HG02938 (cell line): ENCODE results near the gene RASSF8.

Experiments
- ATAC-seq: cut with Tn5 transposase; IDR thresholded peaks from one replicate; pipeline ENCODE4 v1.9.1; 2021; ENCODE audit warnings: mild to moderate bottlenecking, moderate library complexity; ENCODE audit not compliant: unreplicated experiment

Gene RASSF8

DNA sequence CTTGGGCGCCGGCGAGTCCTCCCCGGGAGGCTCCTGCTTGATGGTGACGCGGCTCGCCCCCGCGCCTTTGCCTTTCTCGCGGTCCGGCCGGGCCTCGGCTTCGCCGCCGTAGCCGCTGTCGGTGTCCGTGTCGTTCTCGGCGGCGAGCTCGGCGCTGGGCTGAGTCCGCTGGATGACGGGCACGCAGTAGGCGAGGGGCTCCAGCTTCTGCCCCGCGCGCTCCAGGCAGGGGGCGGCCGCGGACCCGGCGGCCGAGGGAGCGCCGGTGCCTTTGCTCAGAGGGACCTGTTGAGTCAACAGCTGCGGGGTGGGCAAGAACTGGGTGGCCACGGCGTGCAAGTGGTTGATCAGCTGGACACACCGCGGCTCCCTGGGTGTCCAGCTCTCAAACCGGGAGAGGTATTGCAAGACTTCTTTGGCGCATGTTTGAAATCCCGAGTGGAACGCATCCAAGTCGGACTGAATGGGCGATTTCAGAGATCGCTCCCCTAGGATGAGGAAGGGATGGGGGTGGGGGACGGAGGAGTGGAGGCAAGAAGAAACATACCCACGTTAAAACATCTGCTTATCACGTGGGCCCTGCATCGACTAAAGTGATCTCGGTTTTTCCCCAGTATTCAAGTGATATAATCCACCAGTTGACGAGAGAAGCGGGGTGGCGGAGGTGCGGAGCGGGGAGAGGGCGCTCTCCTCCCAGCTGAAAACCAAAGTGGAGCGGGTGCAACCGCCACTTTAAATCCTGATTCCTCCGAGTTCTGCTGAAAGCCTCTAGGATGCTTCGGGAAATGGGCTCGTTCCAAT, 164.4 kb downstream of the RASSF8 start:
- ATAC-seq: no peak

GRCh38 chr12:26123482-26123980, 165.0 kb downstream of the RASSF8 start:
- ATAC-seq: no peak

GRCh38 chr12:26124446-26125399, 166.2 kb downstream of the RASSF8 start, which contains the start of gene BHLHE41:
Gene BHLHE41 (minus strand): TSS chr12:26125037. CDS start chr12:26124779, 258 bp downstream.
- ATAC-seq: no peak

GRCh38 chr12:26125400-26126339, 167.2 kb downstream of the RASSF8 start:
- no peak for ATAC-seq

GRCh38 chr12:26126340-26127284, 168.1 kb downstream of the RASSF8 start:
- no peak for ATAC-seq

- no peak for ATAC-seq
These were observed 168.9 kb downstream of the RASSF8 start for GRCh38 chr12:26127404-26127803.

DNA sequence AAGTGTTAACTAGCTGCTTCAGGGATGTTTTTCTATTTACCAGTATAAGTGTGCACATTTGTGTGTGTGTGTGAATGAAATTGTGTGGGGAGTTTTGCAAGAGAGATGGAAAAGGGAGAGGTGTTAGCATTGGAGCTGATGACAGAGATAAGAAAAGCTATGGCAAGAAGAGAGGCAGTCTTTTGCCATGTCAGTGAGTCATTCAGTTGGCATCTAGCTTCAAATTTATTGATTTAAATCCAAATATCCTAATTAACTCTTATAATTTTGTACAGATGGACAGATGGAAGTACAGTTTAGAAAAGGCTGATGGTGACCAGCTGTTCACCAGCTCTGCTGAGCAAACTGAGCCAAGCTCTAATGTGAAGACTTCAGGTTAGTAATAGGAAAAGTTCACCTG, 169.7 kb downstream of the RASSF8 start:
- ATAC-seq: no peak
